Ovary (tissue), 3 donors: Measurements from ENCODE around the gene KCNJ10.

Experiments used
- POLR2A ChIP-seq: fragments of 450-650 bp; IDR thresholded peaks from one replicate; pipeline ENCODE4 v1.6.1; 2017; ENCODE audit warnings: antibody characterized with exemption, mild to moderate bottlenecking, moderate library complexity
- TF ChIP-seq, protein P1 (sequence below), 3 donors: fragments of 450-650 bp in 2 of 3; fragments of 200-600 bp in 1 of 3; IDR thresholded peaks; one replicate each; pipeline versions ENCODE4 v1.5.1 to v1.8.0; 2016 to 2022; ENCODE audit warnings: antibody characterized with exemption in 3 of 3, mild to moderate bottlenecking in 1 of 3
- donor health status: DM: no; HTN: no; CAD: no.

DNA sequence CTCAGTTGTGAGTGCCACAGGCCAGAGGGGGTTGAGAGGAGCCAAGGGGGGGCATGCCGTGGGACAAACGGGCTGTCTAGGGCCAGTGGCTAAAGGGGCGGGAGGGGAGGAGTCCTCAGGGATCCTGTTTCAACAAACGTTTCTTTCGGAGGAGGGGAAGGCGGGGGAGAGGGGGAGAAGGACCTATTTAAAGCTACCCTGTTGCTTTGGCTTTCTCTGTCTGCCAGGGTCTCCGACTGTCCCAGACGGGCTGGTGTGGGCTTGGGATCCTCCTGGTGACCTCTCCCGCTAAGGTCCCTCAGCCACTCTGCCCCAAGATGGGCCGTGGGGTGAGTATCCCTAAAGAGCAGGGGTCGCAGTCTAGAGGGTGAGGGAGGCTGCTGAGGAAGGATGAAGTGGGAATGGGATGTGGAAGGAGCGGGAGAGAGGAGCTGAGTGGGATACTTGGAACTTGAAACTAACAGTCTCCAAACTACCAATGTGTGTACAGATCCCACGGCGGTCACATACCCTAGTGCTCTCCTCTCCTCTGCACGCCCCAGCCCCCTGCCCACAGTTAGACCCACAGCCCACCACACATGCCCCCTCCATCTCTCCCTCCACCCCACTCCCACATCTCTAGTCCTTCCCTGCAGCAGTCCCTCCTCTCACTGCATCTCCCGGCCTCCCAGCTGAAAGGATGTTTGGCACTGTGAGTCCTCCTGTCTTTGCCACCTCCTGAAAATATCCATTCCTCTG lies 45.8 kb upstream of the KCNJ10 start, which contains the start of gene ATP1A2:
- TF ChIP-seq, protein P1, sequence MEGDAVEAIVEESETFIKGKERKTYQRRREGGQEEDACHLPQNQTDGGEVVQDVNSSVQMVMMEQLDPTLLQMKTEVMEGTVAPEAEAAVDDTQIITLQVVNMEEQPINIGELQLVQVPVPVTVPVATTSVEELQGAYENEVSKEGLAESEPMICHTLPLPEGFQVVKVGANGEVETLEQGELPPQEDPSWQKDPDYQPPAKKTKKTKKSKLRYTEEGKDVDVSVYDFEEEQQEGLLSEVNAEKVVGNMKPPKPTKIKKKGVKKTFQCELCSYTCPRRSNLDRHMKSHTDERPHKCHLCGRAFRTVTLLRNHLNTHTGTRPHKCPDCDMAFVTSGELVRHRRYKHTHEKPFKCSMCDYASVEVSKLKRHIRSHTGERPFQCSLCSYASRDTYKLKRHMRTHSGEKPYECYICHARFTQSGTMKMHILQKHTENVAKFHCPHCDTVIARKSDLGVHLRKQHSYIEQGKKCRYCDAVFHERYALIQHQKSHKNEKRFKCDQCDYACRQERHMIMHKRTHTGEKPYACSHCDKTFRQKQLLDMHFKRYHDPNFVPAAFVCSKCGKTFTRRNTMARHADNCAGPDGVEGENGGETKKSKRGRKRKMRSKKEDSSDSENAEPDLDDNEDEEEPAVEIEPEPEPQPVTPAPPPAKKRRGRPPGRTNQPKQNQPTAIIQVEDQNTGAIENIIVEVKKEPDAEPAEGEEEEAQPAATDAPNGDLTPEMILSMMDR (IDR thresholded peaks at IDR 0.05): no peak
- no peak for TF ChIP-seq POLR2A
